IMR-90 (cell line): ENCODE results near the gene ELANE. TPM values are rescaled to one million over a fixed set of nuclear protein-coding genes. Genes with fewer than 3 reads are reported as not detected.
A peak's percentile ranks its signal among the peaks of the same experiment; 100 is the strongest.

ENCODE experiments used
- ATAC-seq: fragments of 200-7000 bp; cut with Tn5 transposase; 2 replicates; pipeline ENCODE4 v1.9.1; 2020; ENCODE audit warnings: low read depth, mild to moderate bottlenecking, moderate library complexity
- BruUV-seq: library from RNA; stranded (reverse); fragments of 400-500 nt; replicated peaks from 2 replicates; lab custom pipeline; 2021; lab: Mats Ljungman, UMichigan
- CTCF ChIA-PET: fragments of 300-600 bp; formaldehyde crosslinking; extraction: SDS; loops from one replicate; lab custom pipeline; 2021; ENCODE audit warnings: antibody characterized with exemption; lab: Yijun Ruan, JAX
- POLR2A ChIA-PET: fragments of 300-600 bp; sonication (Branson Sonifier 250); formaldehyde crosslinking; loops from one replicate; lab custom pipeline; 2022; ENCODE audit warnings: antibody characterized with exemption; ENCODE audit not compliant: unreplicated experiment; lab: Charles Lee
- DNase-seq: peaks from one replicate; pipeline ENCODE4 v3.0.0; 2013
- H2AFZ ChIP-seq: replicated peaks from 2 replicates; pipeline ENCODE3; 2013; ENCODE audit warnings: low read length, mild to moderate bottlenecking; ENCODE audit not compliant: poor library complexity
- H2AK5ac ChIP-seq: 2 replicates; pipeline ENCODE4 v1.6.1; 2013; ENCODE audit warnings: low read depth, low read length, inconsistent platforms
- H2AK9ac ChIP-seq: replicated peaks from 2 replicates; pipeline ENCODE3; 2013; ENCODE audit warnings: mild to moderate bottlenecking, low read depth, low read length, moderate library complexity; ENCODE audit not compliant: poor library complexity
- H2BK120ac ChIP-seq: 2 replicates; pipeline ENCODE4 v1.6.1; 2013; ENCODE audit warnings: low read depth, low read length, inconsistent platforms
- H2BK15ac ChIP-seq: 3 replicates; pipeline ENCODE4 v1.6.1; 2013; ENCODE audit warnings: low read depth, low read length, inconsistent platforms
- H2BK20ac ChIP-seq: 2 replicates; pipeline ENCODE4 v1.6.1; 2013; ENCODE audit warnings: low read depth, mild to moderate bottlenecking, inconsistent platforms, low read length, moderate library complexity
- H2BK5ac ChIP-seq: 2 replicates; pipeline ENCODE4 v1.6.1; 2013; ENCODE audit warnings: mild to moderate bottlenecking, low read depth, low read length, inconsistent platforms; ENCODE audit not compliant: poor library complexity, severe bottlenecking
- H3K14ac ChIP-seq: replicated peaks from 2 replicates; pipeline ENCODE4 v1.6.1; 2013; ENCODE audit warnings: low read depth, low read length, inconsistent platforms
- H3K18ac ChIP-seq: 2 replicates; pipeline ENCODE4 v1.6.1; 2013; ENCODE audit warnings: low read depth, low read length, control low read depth
- H3K23ac ChIP-seq: 2 replicates; pipeline ENCODE4 v1.6.1; 2013; ENCODE audit warnings: low read depth, low read length, inconsistent platforms
- H3K27ac ChIP-seq: 2 replicates; pipeline ENCODE4 v1.5.1; 2013; ENCODE audit warnings: mild to moderate bottlenecking, control low read depth, low read length; ENCODE audit not compliant: insufficient read depth
- H3K27me3 ChIP-seq: 2 replicates; pipeline ENCODE4 v1.6.1; 2013; ENCODE audit warnings: low read length; ENCODE audit not compliant: control insufficient read depth, insufficient read depth
- H3K36me3 ChIP-seq: 2 replicates; pipeline ENCODE4 v1.6.1; 2013; ENCODE audit warnings: low read length, mixed read lengths; ENCODE audit not compliant: control insufficient read depth, insufficient read depth
- H3K4ac ChIP-seq: 2 replicates; pipeline ENCODE4 v1.6.1; 2013; ENCODE audit warnings: low read depth, low read length, inconsistent platforms
- H3K4me1 ChIP-seq: 2 replicates; pipeline ENCODE4 v1.6.1; 2013; ENCODE audit warnings: low read length, mixed read lengths; ENCODE audit not compliant: control insufficient read depth, insufficient read depth
- H3K4me2 ChIP-seq: 2 replicates; pipeline ENCODE4 v1.6.1; 2013; ENCODE audit warnings: low read depth, mild to moderate bottlenecking, control low read depth, low read length, moderate library complexity
- H3K4me3 ChIP-seq: 2 replicates; pipeline ENCODE4 v1.5.1; 2013; ENCODE audit warnings: low read depth, mild to moderate bottlenecking, control low read depth, low read length, moderate library complexity; ENCODE audit not compliant: insufficient read depth
- H3K56ac ChIP-seq: 2 replicates; pipeline ENCODE4 v1.6.1; 2013; ENCODE audit warnings: low read length, inconsistent platforms; ENCODE audit not compliant: insufficient read depth; ENCODE audit errors: extremely low read depth
- H3K79me1 ChIP-seq, 2 experiments: 2 replicates each; pipeline ENCODE4 v1.6.1; 2013; ENCODE audit warnings: low read length in 2 of 2, inconsistent platforms in 1 of 2, low read depth in 1 of 2
- H3K9ac ChIP-seq: 2 replicates; pipeline ENCODE4 v1.6.1; 2013; ENCODE audit warnings: low read depth, low read length, control low read depth
- H3K9me1 ChIP-seq: 2 replicates; pipeline ENCODE4 v1.6.1; 2013; ENCODE audit warnings: low read length, inconsistent platforms; ENCODE audit not compliant: insufficient read depth
- H3K9me3 ChIP-seq: 2 replicates; pipeline ENCODE4 v1.6.1; 2013; ENCODE audit warnings: low read length; ENCODE audit not compliant: control insufficient read depth, insufficient read depth
- H4K20me1 ChIP-seq: 2 replicates; pipeline ENCODE4 v1.6.1; 2013; ENCODE audit warnings: low read length, inconsistent platforms; ENCODE audit not compliant: insufficient read depth
- H4K5ac ChIP-seq: 2 replicates; pipeline ENCODE4 v1.6.1; 2013; ENCODE audit warnings: mild to moderate bottlenecking, low read depth, low read length, control low read depth
- H4K8ac ChIP-seq, 2 experiments: 2 replicates each; pipeline ENCODE4 v1.6.1; 2013; ENCODE audit warnings: low read depth in 2 of 2, low read length in 2 of 2, control low read depth in 1 of 2, inconsistent platforms in 1 of 2
- H4K91ac ChIP-seq: 2 replicates; pipeline ENCODE4 v1.6.1; 2013; ENCODE audit warnings: low read depth, low read length, inconsistent platforms; ENCODE audit not compliant: insufficient read depth
- BHLHE40 ChIP-seq: fragments of 150-350 bp; IDR thresholded peaks from 2 replicates; pipeline ENCODE4 v1.6.1; 2016; ENCODE audit warnings: mild to moderate bottlenecking, low read depth, low read length
- CHD1 ChIP-seq: IDR thresholded peaks from 2 replicates; pipeline ENCODE4 v1.6.1; 2012; ENCODE audit warnings: low read depth, low read length, improper control_type of control experiment
- FOS ChIP-seq: fragments of 150-350 bp; IDR thresholded peaks from 2 replicates; pipeline ENCODE4 v1.6.1; 2016; ENCODE audit warnings: low read depth, low read length
- MAFK ChIP-seq: IDR thresholded peaks from 2 replicates; pipeline ENCODE4 v1.6.1; 2012; ENCODE audit warnings: low read depth, low read length, improper control_type of control experiment
- MAZ ChIP-seq: IDR thresholded peaks from 2 replicates; pipeline ENCODE4 v1.6.1; 2012; ENCODE audit warnings: low read depth, mild to moderate bottlenecking, low read length, improper control_type of control experiment, moderate library complexity, borderline replicate concordance
- MXI1 ChIP-seq: IDR thresholded peaks from 2 replicates; pipeline ENCODE4 v1.6.1; 2012; ENCODE audit warnings: low read depth, mild to moderate bottlenecking, low read length, moderate library complexity, borderline replicate concordance
- NFE2L2 ChIP-seq: fragments of 150-350 bp; IDR thresholded peaks from 2 replicates; pipeline ENCODE4 v1.6.1; 2016; ENCODE audit warnings: low read depth, mild to moderate bottlenecking, low read length
- POLR2A ChIP-seq: IDR thresholded peaks from 2 replicates; pipeline ENCODE4 v1.6.1; 2012; ENCODE audit warnings: mild to moderate bottlenecking, low read depth, low read length
- RAD21 ChIP-seq: IDR thresholded peaks from 2 replicates; pipeline ENCODE4 v1.6.1; 2012; ENCODE audit warnings: low read length, improper control_type of control experiment
- RFX5 ChIP-seq: IDR thresholded peaks from 2 replicates; pipeline ENCODE4 v1.8.0; 2012; ENCODE audit warnings: low read depth, mild to moderate bottlenecking, low read length, moderate library complexity
- SMC3 ChIP-seq: fragments of 150-350 bp; IDR thresholded peaks from 2 replicates; pipeline ENCODE4 v1.6.1; 2016; ENCODE audit warnings: low read depth, mild to moderate bottlenecking, antibody characterized with exemption, low read length, moderate library complexity
- WGBS, 2 experiments: methylation state at CpG; one replicate each; pipeline versions ENCODE4 v1.1.5 to v1.1.7; 2013; ENCODE audit warnings: missing lambda C conversion rate in 2 of 2; ENCODE audit not compliant: insufficient read length in 1 of 2; ENCODE audit errors: extremely low coverage in 2 of 2; 5-methylcytosine and 5-hydroxymethylcytosine counted together
- dilution Hi-C: fragments of 300-500 bp; cut with HindIII; formaldehyde crosslinking; loops from one replicate; pipeline ENCODE4 v1.14.3; 2018; ENCODE audit warnings: low sequenced_read_pairs; ENCODE audit not compliant: unreplicated experiment
- in situ Hi-C: fragments of 300-500 bp; cut with MboI; formaldehyde crosslinking; loops from 3 replicates; pipeline ENCODE4 v1.14.3; 2019; ENCODE audit warnings: low sequenced_read_pairs, inconsistent platforms, mixed read lengths
- intact Hi-C: fragments of 100-400 bp; cut with micrococcal nuclease; formaldehyde crosslinking; loops from 2 replicates; pipeline ENCODE4 v1.10.0; 2022
- polyA plus RNA-seq, 3 experiments: library from polyadenylated mRNA; depleted of rRNA; stranded (reverse); fragments of >200 nt; gene quantifications; 2 replicates each; pipeline ENCODE4 v1.2.3, GENCODE V29; 2012; ENCODE audit warnings: low replicate concordance in 1 of 3
- total RNA-seq: library from RNA; depleted of rRNA; stranded (reverse); fragments of >200 nt; gene quantifications from 2 replicates; pipeline ENCODE4 v1.2.3, GENCODE V29; 2012

Gene ELANE
- total and polyA plus RNA-seq, 2 of the 4 experiments (the other 2 are of a cell fraction) = 0.27 TPM; not detected in 1

DNA sequence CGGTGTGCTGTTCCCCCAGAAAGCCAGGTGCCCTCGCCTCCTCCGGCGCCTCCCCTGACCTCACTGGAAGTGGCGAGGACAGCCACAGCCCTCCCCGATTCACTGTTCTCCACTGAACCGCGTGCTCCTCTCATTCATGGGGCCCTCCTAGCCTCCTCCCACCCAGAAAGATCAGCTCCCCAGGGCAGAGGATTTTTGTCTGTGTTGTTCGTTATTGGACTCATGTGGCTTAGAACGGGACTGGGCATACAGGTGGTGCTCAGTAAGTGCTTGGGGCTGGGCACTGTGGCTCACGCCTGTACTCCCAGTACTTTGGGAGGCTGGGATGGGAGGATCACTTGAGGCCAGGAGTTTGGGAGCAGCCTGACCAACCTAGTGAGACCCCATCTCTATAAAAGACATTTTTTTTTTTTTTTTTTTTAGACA, 7.5 kb upstream of the ELANE start:
- peaks cover 2% of the 10 kb centered on the region; the same call in 1 of the 2 replicates for H3K4me1 ChIP-seq
- H4K5ac ChIP-seq = no peak overlapping the region
- H3K27ac ChIP-seq = no peak overlapping the region
- intact Hi-C loops = no loop called here
- H3K27me3 ChIP-seq = peaks cover 20% of the 10 kb centered on the region
- ChIA-PET POLR2A (no interaction called here), CTCF (interaction anchor here (0.7 kb wide), 1 partner anchor 19 kb away, joined by 9 read pairs; no protein-coding TSS in a partner anchor)
- H3K4me2 ChIP-seq = no peak overlapping the region
- no peak overlapping the region; the same call in 1 of the 2 replicates for H2BK120ac ChIP-seq
- no peak for DNase-seq
- H3K4ac ChIP-seq = no peak overlapping the region
- peak overlapping the region; percentile 61 for H2AK9ac ChIP-seq
- H2BK15ac ChIP-seq = no peak overlapping the region
- H3K79me1 ChIP-seq = no peaks in the 10 kb centered on the region
- dilution Hi-C loops = no loop called here
- peak overlapping the region; percentile 33 for H2AFZ ChIP-seq
- no peaks in the 10 kb centered on the region for H3K9me3 ChIP-seq
- no peak overlapping the region for H3K14ac ChIP-seq
- no peaks in the 10 kb centered on the region for H3K36me3 ChIP-seq
- H2BK5ac ChIP-seq = no peak overlapping the region
- TF ChIP-seq MXI1 (no peak), NFE2L2 (no peak), BHLHE40 (no peak), MAFK (no peak), SMC3 (no peak), RAD21 (no peak), CHD1 (no peak), POLR2A (no peak), RFX5 (no peak), FOS (no peak), MAZ (no peak)
- no peak overlapping the region for H4K91ac ChIP-seq
- H2BK20ac ChIP-seq = no peak overlapping the region
- in situ Hi-C loops = no loop called here
- H2AK5ac ChIP-seq = peak overlapping the region; percentile 8; the same call in 1 of the 2 replicates
- WGBS, 2 experiments = no CpG with 5 or more reads among the region's 11 CpGs
- no peak overlapping the region for H3K18ac ChIP-seq
- BruUV-seq = no TSS peak
- no peak overlapping the region for H3K23ac ChIP-seq
- no peak for ATAC-seq
- no peak overlapping the region for H3K9ac ChIP-seq
- H4K8ac ChIP-seq = no peak overlapping the region
- H3K9me1 ChIP-seq = no peaks in the 10 kb centered on the region
- H3K56ac ChIP-seq = no peak overlapping the region
- H4K20me1 ChIP-seq = no peaks in the 10 kb centered on the region; the same call in 1 of the 2 replicates
- no peak overlapping the region for H3K4me3 ChIP-seq
